SK-N-SH (cell line): ENCODE results near the gene TIA1. TPM values are rescaled to one million over a fixed set of nuclear protein-coding genes. Genes with fewer than 3 reads are reported as not detected.

Source experiments
- CTCF ChIA-PET: fragments of 300-600, 350-600 bp; formaldehyde crosslinking; extraction: SDS; loops from one replicate; lab custom pipeline; 2021; lab: Yijun Ruan, JAX
- POLR2A ChIA-PET: fragments of 350-600 bp; sonication (Branson Sonifier 250); formaldehyde crosslinking; extraction: SDS; loops from one replicate; lab custom pipeline; 2020; ENCODE audit warnings: antibody characterized with exemption, inconsistent platforms; lab: Yijun Ruan, JAX
- DNase-seq: peaks from one replicate; pipeline ENCODE4 v3.0.0; 2012
- H2AFZ ChIP-seq: fragments of 200-600 bp; sonication (generic); 2 replicates; pipeline ENCODE4 v1.8.1; 2016; ENCODE audit warnings: antibody characterized with exemption, mild to moderate bottlenecking, low read depth
- H3F3A ChIP-seq: fragments of 200-600 bp; sonication (generic); replicated peaks from 2 replicates; pipeline ENCODE3; 2016; ENCODE audit warnings: antibody characterized with exemption, mild to moderate bottlenecking; ENCODE audit not compliant: insufficient read depth
- H3K27ac ChIP-seq, 2 experiments: fragments of 200-500 bp in 1 of 2; fragments of 200-600 bp in 1 of 2; sonication (Bioruptor generic) in 1 of 2; sonication (generic), shearing (Covaris generic) in 1 of 2; 2 replicates each; pipeline versions ENCODE4 v1.5.1 to v1.6.1; 2014 to 2016; ENCODE audit warnings: low read depth in 2 of 2, inconsistent platforms in 1 of 2, low read length in 1 of 2, mild to moderate bottlenecking in 1 of 2, mixed read lengths in 1 of 2
- H3K27me3 ChIP-seq: fragments of 200-600 bp; sonication (generic), shearing (Covaris generic); 2 replicates; pipeline ENCODE4 v1.6.1; 2016; ENCODE audit warnings: mixed run types; ENCODE audit not compliant: insufficient read depth
- H3K36me3 ChIP-seq, 2 experiments: fragments of 200-500 bp in 1 of 2; fragments of 200-600 bp in 1 of 2; sonication (Bioruptor generic) in 1 of 2; sonication (generic) in 1 of 2; replicated peaks in 1 of 2; 2 replicates each; pipeline versions ENCODE3 to v1.5.1; 2014 to 2016; ENCODE audit warnings: low read length in 1 of 2, mild to moderate bottlenecking in 1 of 2; ENCODE audit not compliant: insufficient read depth in 2 of 2, control insufficient read depth in 1 of 2
- H3K4me1 ChIP-seq, 2 experiments: fragments of 200-500 bp in 1 of 2; fragments of 200-600 bp in 1 of 2; sonication (Bioruptor generic) in 1 of 2; sonication (generic), shearing (Covaris generic) in 1 of 2; 2 replicates each; pipeline versions ENCODE4 v1.5.1 to v1.6.1; 2014 to 2016; ENCODE audit warnings: low read depth in 1 of 2, low read length in 1 of 2, mixed run types in 1 of 2; ENCODE audit not compliant: insufficient read depth in 2 of 2, control insufficient read depth in 1 of 2
- H3K4me2 ChIP-seq: fragments of 200-600 bp; sonication (generic), shearing (Covaris generic); 2 replicates; pipeline ENCODE4 v1.6.1; 2017; ENCODE audit warnings: mixed run types
- H3K4me3 ChIP-seq, 2 experiments: fragments of 200-500 bp in 1 of 2; fragments of 200-600 bp in 1 of 2; sonication (Bioruptor generic) in 1 of 2; sonication (generic), shearing (Covaris generic) in 1 of 2; 2 replicates each; pipeline versions ENCODE4 v1.5.1 to v1.8.1; 2014 to 2016; ENCODE audit warnings: low read depth in 2 of 2, inconsistent platforms in 1 of 2, low read length in 1 of 2, mild to moderate bottlenecking in 1 of 2, mixed read lengths in 1 of 2, moderate library complexity in 1 of 2
- H3K79me2 ChIP-seq: fragments of 200-600 bp; sonication (generic); 2 replicates; pipeline ENCODE4 v1.8.1; 2017; ENCODE audit warnings: mild to moderate bottlenecking; ENCODE audit not compliant: insufficient read depth
- H3K9ac ChIP-seq: fragments of 200-600 bp; sonication (generic); 2 replicates; pipeline ENCODE4 v1.6.1; 2017; ENCODE audit warnings: mixed run types
- H3K9me2 ChIP-seq: fragments of 200-600 bp; sonication (generic); 2 replicates; pipeline ENCODE4 v1.6.1; 2017; ENCODE audit warnings: mixed run types
- H3K9me3 ChIP-seq: fragments of 200-600 bp; sonication (generic); 2 replicates; pipeline ENCODE4 v1.6.1; 2017; ENCODE audit warnings: mixed run types, mild to moderate bottlenecking, moderate library complexity
- H4K20me1 ChIP-seq: fragments of 200-600 bp; sonication (generic); 2 replicates; pipeline ENCODE4 v1.6.1; 2017; ENCODE audit warnings: mild to moderate bottlenecking, mixed run types; ENCODE audit not compliant: insufficient read depth
- CHD2 ChIP-seq: fragments of 150-350 bp; IDR thresholded peaks from 2 replicates; pipeline ENCODE4 v1.6.1; 2018; ENCODE audit warnings: low read length; ENCODE audit not compliant: partially characterized antibody
- CTCF ChIP-seq: fragments of 200-600 bp; sonication (generic); IDR thresholded peaks from 2 replicates; pipeline ENCODE4 v1.6.1; 2017; ENCODE audit warnings: antibody characterized with exemption, mild to moderate bottlenecking, moderate library complexity
- ELF1 ChIP-seq: IDR thresholded peaks from 2 replicates; pipeline ENCODE4 v1.4.0; 2012
- EP300 ChIP-seq, 2 experiments: IDR thresholded peaks; 2 replicates each; pipeline versions ENCODE4 v1.4.0 to v1.6.1; 2012; ENCODE audit warnings: borderline replicate concordance in 1 of 2, low read depth in 1 of 2, low read length in 1 of 2
- EZH2phosphoT487 ChIP-seq: fragments of 200-600 bp; sonication (generic); IDR thresholded peaks from 2 replicates; pipeline ENCODE4 v1.6.1; 2017; ENCODE audit warnings: low read depth, mixed run types, mild to moderate bottlenecking, antibody characterized with exemption, moderate library complexity, borderline replicate concordance
- FOXM1 ChIP-seq: IDR thresholded peaks from 2 replicates; pipeline ENCODE4 v1.4.0; 2012; ENCODE audit warnings: low read depth, mild to moderate bottlenecking
- GABPA ChIP-seq: IDR thresholded peaks from 2 replicates; pipeline ENCODE4 v1.4.0; 2012; ENCODE audit warnings: low read depth, mild to moderate bottlenecking
- JUND ChIP-seq: IDR thresholded peaks from 2 replicates; pipeline ENCODE4 v1.4.0; 2012
- MAX ChIP-seq: IDR thresholded peaks from 2 replicates; pipeline ENCODE4 v1.4.0; 2012; ENCODE audit warnings: low read depth
- MXI1 ChIP-seq: IDR thresholded peaks from 2 replicates; pipeline ENCODE4 v1.6.1; 2012; ENCODE audit warnings: mild to moderate bottlenecking, low read depth, low read length, improper control_type of control experiment
- NFIC ChIP-seq: IDR thresholded peaks from 2 replicates; pipeline ENCODE4 v1.4.0; 2012; ENCODE audit warnings: borderline replicate concordance
- NRF1 ChIP-seq: IDR thresholded peaks from 2 replicates; pipeline ENCODE4 v1.6.1; 2012; ENCODE audit warnings: low read depth, mild to moderate bottlenecking, low read length
- PBX3 ChIP-seq: IDR thresholded peaks from 2 replicates; pipeline ENCODE4; 2012
- RCOR1 ChIP-seq: fragments of 150-350 bp; IDR thresholded peaks from 2 replicates; pipeline ENCODE4 v1.6.1; 2017; ENCODE audit warnings: antibody characterized with exemption, low read length
- RFX5 ChIP-seq: IDR thresholded peaks from 2 replicates; pipeline ENCODE4 v1.6.1; 2012; ENCODE audit warnings: mild to moderate bottlenecking, improper control_type of control experiment, low read length
- SIN3A ChIP-seq: IDR thresholded peaks from 2 replicates; pipeline ENCODE4 v1.6.1; 2012; ENCODE audit warnings: low read depth, mild to moderate bottlenecking, low read length, moderate library complexity, borderline replicate concordance
- SMC3 ChIP-seq: IDR thresholded peaks from 2 replicates; pipeline ENCODE4 v1.6.1; 2012; ENCODE audit warnings: low read depth, low read length, improper control_type of control experiment
- TCF12 ChIP-seq: IDR thresholded peaks from 2 replicates; pipeline ENCODE4 v1.4.0; 2012
- TEAD4 ChIP-seq: IDR thresholded peaks from 2 replicates; pipeline ENCODE4 v1.4.0; 2012; ENCODE audit warnings: mild to moderate bottlenecking, borderline replicate concordance; ENCODE audit not compliant: insufficient read depth
- YY1 ChIP-seq: IDR thresholded peaks from 2 replicates; pipeline ENCODE4 v1.4.0; 2012; ENCODE audit warnings: low read depth, mild to moderate bottlenecking
- ZBTB33 ChIP-seq: IDR thresholded peaks from 2 replicates; pipeline ENCODE4 v1.4.0; 2012; ENCODE audit warnings: low read depth, borderline replicate concordance
- WGBS: methylation state at CpG from one replicate; pipeline ENCODE4 v1.1.6; 2017; ENCODE audit warnings: low lambda C conversion rate; 5-methylcytosine and 5-hydroxymethylcytosine counted together
- polyA plus RNA-seq, 3 experiments: library from polyadenylated mRNA; depleted of rRNA; stranded (reverse); fragments of >200 nt; gene quantifications; 2 replicates each; pipeline ENCODE4 v1.2.3, GENCODE V29; 2012

Gene TIA1
- polyA plus RNA-seq, 1 of the 3 experiments (the other 2 are of a cell fraction), result 77.7 TPM

- Histone ChIP-seq H3K9me3 (no peaks in the 10 kb centered on the region), H3K9ac (no peak overlapping the region), H3K4me3 (no peak overlapping the region), H3K36me3 (peaks cover 0 to 5% of the 10 kb centered on the region in 2 experiments), H3F3A (peaks cover 24% of the 10 kb centered on the region), H3K79me2 (peaks cover 29% of the 10 kb centered on the region), H3K9me2 (no peaks in the 10 kb centered on the region), H3K27me3 (no peaks in the 10 kb centered on the region), H3K4me2 (no peak overlapping the region), H3K4me1 (peaks cover 3 to 11% of the 10 kb centered on the region in 2 experiments; a peak in 2 of 4 replicates), H3K27ac (no peak overlapping the region), H4K20me1 (peaks cover 17% of the 10 kb centered on the region), H2AFZ (no peak overlapping the region)
- TF ChIP-seq CHD2 (no peak), ELF1 (no peak), RFX5 (no peak), GABPA (no peak), ZBTB33 (no peak)
- ChIA-PET POLR2A (interaction anchor here (2.4 kb wide), 1 partner anchor 44 kb away, joined by 8 read pairs; the partner anchor contains the start of gene SNRPG), CTCF (no interaction called here)
- 90% methylated on average over 16 of the region's 16 CpGs for WGBS
- no peak for DNase-seq
Measured at GRCh38 chr2:70250434-70250833, 2.0 kb upstream of the TIA1 start.

- H3K4me2 ChIP-seq, result peak overlapping the region; percentile 73
- peak overlapping the region; percentile 53; the same call in 1 of the 2 replicates for H2AFZ ChIP-seq
- H3K27ac ChIP-seq, result peak overlapping the region; percentile 97 to 99
- peaks cover 45% of the 10 kb centered on the region for H4K20me1 ChIP-seq
- WGBS, result under 1% methylated on average over 20 of the region's 20 CpGs
- H3K9me3 ChIP-seq, result no peaks in the 10 kb centered on the region
- POLR2A ChIA-PET, result interaction anchor here (0.9 to 2.3 kb wide), 4 partner anchors 10 to 57 kb away, joined by 3 to 9 read pairs (median 6); partner anchors contain the start of genes C2orf42, PCYOX1 and SNRPG
- peak overlapping the region; percentile 78 to 85 for H3K4me3 ChIP-seq
- no peaks in the 10 kb centered on the region for H3K9me2 ChIP-seq
- no peak for DNase-seq
- peaks cover 0 to 15% of the 10 kb centered on the region in 2 experiments for H3K36me3 ChIP-seq
- H3K9ac ChIP-seq, result peak overlapping the region; percentile 100
- peaks cover 58% of the 10 kb centered on the region for H3K79me2 ChIP-seq
- H3K4me1 ChIP-seq, result peaks cover 5 to 11% of the 10 kb centered on the region in 2 experiments; a peak in 2 of 4 replicates
- H3F3A ChIP-seq, result peaks cover 24% of the 10 kb centered on the region
- H3K27me3 ChIP-seq, result no peaks in the 10 kb centered on the region
- CTCF ChIA-PET, result interaction anchor here (1.0 kb wide), 1 partner anchor 11 kb away, joined by 3 read pairs; no protein-coding TSS in a partner anchor
- peak; percentile 56 for TF ChIP-seq NFIC
- no peak for TF ChIP-seq TEAD4
- TF ChIP-seq MXI1, result peak; percentile 43; the same call in 1 of the 2 replicates
- TF ChIP-seq EZH2phosphoT487, result no peak
- no peak for TF ChIP-seq CHD2
- no peak for TF ChIP-seq JUND
- no peak for TF ChIP-seq RCOR1
- no peak for TF ChIP-seq CTCF
- TF ChIP-seq NRF1, result no peak
- 0 out of 2 replicates have a peak, but pooled peaks have one; percentile 0 for TF ChIP-seq MAX
- no peak for TF ChIP-seq TCF12
- no peak for TF ChIP-seq SMC3
- TF ChIP-seq FOXM1, result no peak
- TF ChIP-seq RFX5, result no peak
- no peak for TF ChIP-seq ELF1
- TF ChIP-seq SIN3A, result no peak
- no peak for TF ChIP-seq EP300 (IDR thresholded peaks at IDR 0.05; ENCODE audit: borderline replicate concordance in 1 of 2, low read depth in 1 of 2, low read length in 1 of 2)
- no peak for TF ChIP-seq PBX3
- no peak for TF ChIP-seq YY1
Measured at GRCh38 chr2:70247364-70248180, 856 bp downstream of the TIA1 start.
